Upper lobe of left lung (tissue), 6 donors: ENCODE measurements around the gene COL2A1. TPM values are rescaled to one million over a fixed set of nuclear protein-coding genes. Genes with fewer than 3 reads are reported as not detected.

Experiments
- ATAC-seq, 2 donors: fragments of 200-7000 bp; cut with Tn5 transposase; one replicate each; pipeline ENCODE4 v1.9.1; 2022; ENCODE audit warnings: mild to moderate bottlenecking in 2 of 2, moderate library complexity in 2 of 2; ENCODE audit not compliant: low FRiP score in 2 of 2
- DNase-seq, 2 donors: peaks; one replicate each; pipeline ENCODE4 v3.0.0-alpha.2; 2019 to 2020
- H3K27ac ChIP-seq, 4 donors: fragments of 200-600 bp; sonication (generic); one replicate each; pipeline ENCODE4 v1.5.1; 2016 to 2019
- H3K27me3 ChIP-seq, 4 donors: fragments of 200-600 bp; sonication (generic); one replicate each; pipeline ENCODE4 v1.5.1; 2017 to 2019
- H3K36me3 ChIP-seq, 4 donors: fragments of 200-600 bp; sonication (generic); one replicate each; pipeline ENCODE4 v1.5.1; 2016 to 2019
- H3K4me1 ChIP-seq, 4 donors: fragments of 200-600 bp; sonication (generic); one replicate each; pipeline ENCODE4 v1.5.1; 2018 to 2019
- H3K4me3 ChIP-seq, 4 donors: fragments of 200-600 bp; sonication (generic); one replicate each; pipeline ENCODE4 v1.5.1; 2017 to 2019; ENCODE audit warnings: mild to moderate bottlenecking in 2 of 4, moderate library complexity in 1 of 4
- H3K9me3 ChIP-seq, 4 donors: fragments of 200-600 bp; sonication (generic); one replicate each; pipeline ENCODE4 v1.5.1; 2018 to 2019
- CTCF ChIP-seq, 6 experiments: fragments of 450-650 bp in 4 of 6; fragments of 200-600 bp in 2 of 6; sonication (generic) in 2 of 6; IDR thresholded peaks; one replicate each; pipeline ENCODE4 v1.5.1; 2016 to 2019; ENCODE audit warnings: antibody characterized with exemption in 6 of 6
- EP300 ChIP-seq, 4 donors: sonication (generic); formaldehyde crosslinking; IDR thresholded peaks; one replicate each; pipeline ENCODE4 v1.5.1; 2017; ENCODE audit warnings: antibody characterized with exemption in 4 of 4, control low read depth in 2 of 4
- POLR2A ChIP-seq, 4 donors: fragments of 450-650 bp; IDR thresholded peaks; one replicate each; pipeline ENCODE4 v1.5.1; 2016 to 2017; ENCODE audit warnings: antibody characterized with exemption in 4 of 4, mild to moderate bottlenecking in 2 of 4
- POLR2AphosphoS5 ChIP-seq, 2 donors: sonication (generic); formaldehyde crosslinking; IDR thresholded peaks; one replicate each; pipeline ENCODE4 v1.5.1; 2017; ENCODE audit warnings: antibody characterized with exemption in 2 of 2
- WGBS, 2 donors: methylation state at CpG; one replicate each; pipeline ENCODE4 v1.1.5; 2017 to 2018; 5-methylcytosine and 5-hydroxymethylcytosine counted together
- total RNA-seq, 6 donors: library from RNA; depleted of rRNA in 4 of 6; stranded (reverse); fragments of >200 nt in 4 of 6; gene quantifications; one replicate each; pipeline versions ENCODE4 v1.1.0 to v1.2.1, GENCODE V29; 2016 to 2021
- donor health status: DM: no; HTN: no; CAD: no; lungs with moderate emphysema.
- donor health status: DM: no; HTN: yes; CAD: no; lungs with severe emphysema.

Gene COL2A1
- total RNA-seq, 6 donors from 2014 or later: 0.34 TPM; not detected in 5

- no peak overlapping the region for H3K27ac ChIP-seq
- WGBS, 2 donors: 100% methylated on average over 1 of the region's 1 CpG; no CpG with 5 or more reads in 1 of the 2 donors
- peaks cover 0 to 9% (median 0%) of the 10 kb centered on the region in 4 donors for H3K4me1 ChIP-seq
- ATAC-seq (no peak), DNase-seq (no peak)
- no peaks in the 10 kb centered on the region for H3K27me3 ChIP-seq
- no peaks in the 10 kb centered on the region for H3K36me3 ChIP-seq
- no peaks in the 10 kb centered on the region for H3K9me3 ChIP-seq
- no peak overlapping the region for H3K4me3 ChIP-seq
- no peak for TF ChIP-seq CTCF (IDR thresholded peaks at IDR 0.05)
- no peak for TF ChIP-seq EP300 (IDR thresholded peaks at IDR 0.05)
- no peak for TF ChIP-seq POLR2A (IDR thresholded peaks at IDR 0.05)
- TF ChIP-seq POLR2AphosphoS5 (IDR thresholded peaks at IDR 0.05): no peak
These were observed 29.2 kb upstream of the COL2A1 start for GRCh38 chr12:48033451-48033850.

GRCh38 chr12:48032597-48032996, 28.3 kb upstream of the COL2A1 start:
- no peaks in the 10 kb centered on the region for H3K27me3 ChIP-seq
- H3K27ac ChIP-seq: no peak overlapping the region
- WGBS, 2 donors: 89 to 100% methylated on average over 1 of the region's 1 CpG
- DNase-seq (no peak), ATAC-seq (no peak)
- no peaks in the 10 kb centered on the region for H3K9me3 ChIP-seq
- H3K4me1 ChIP-seq: peaks cover 0 to 6% (median 0%) of the 10 kb centered on the region in 4 donors
- no peaks in the 10 kb centered on the region for H3K36me3 ChIP-seq
- TF ChIP-seq CTCF (IDR thresholded peaks at IDR 0.05) (no peak), EP300 (IDR thresholded peaks at IDR 0.05) (no peak), POLR2A (IDR thresholded peaks at IDR 0.05) (no peak), POLR2AphosphoS5 (IDR thresholded peaks at IDR 0.05) (no peak)
- no peak overlapping the region for H3K4me3 ChIP-seq

- no peak for DNase-seq
- WGBS, 2 donors: 93 to 94% methylated on average over 12 of the region's 12 CpGs
- no peaks in the 10 kb centered on the region for H3K9me3 ChIP-seq
These were observed 27.1 kb upstream of the COL2A1 start for GRCh38 chr12:48031135-48031960.

GRCh38 chr12:48030173-48030650, 25.9 kb upstream of the COL2A1 start:
- TF ChIP-seq CTCF (IDR thresholded peaks at IDR 0.05): no peak
- no peak for TF ChIP-seq POLR2A (IDR thresholded peaks at IDR 0.05)
- TF ChIP-seq EP300 (IDR thresholded peaks at IDR 0.05): no peak
- TF ChIP-seq POLR2AphosphoS5 (IDR thresholded peaks at IDR 0.05): no peak
- WGBS, 2 donors: 69 to 83% methylated on average over 3 to 4 of the region's 4 CpGs
- H3K27ac ChIP-seq: no peak overlapping the region
- no peaks in the 10 kb centered on the region for H3K36me3 ChIP-seq
- no peak overlapping the region for H3K4me3 ChIP-seq
- DNase-seq (no peak), ATAC-seq (no peak)
- H3K4me1 ChIP-seq: no peaks in the 10 kb centered on the region
- no peaks in the 10 kb centered on the region for H3K9me3 ChIP-seq
- H3K27me3 ChIP-seq: no peaks in the 10 kb centered on the region

More at GRCh38 chr12:48031135-48031960, 27.1 kb upstream of the COL2A1 start:
- no peak for ATAC-seq
- Histone ChIP-seq H3K27me3 (no peaks in the 10 kb centered on the region), H3K27ac (no peak overlapping the region), H3K4me1 (no peaks in the 10 kb centered on the region), H3K36me3 (no peaks in the 10 kb centered on the region), H3K4me3 (no peak overlapping the region)
- no peak for TF ChIP-seq POLR2A (IDR thresholded peaks at IDR 0.05)
- TF ChIP-seq POLR2AphosphoS5 (IDR thresholded peaks at IDR 0.05): no peak
- TF ChIP-seq CTCF (IDR thresholded peaks at IDR 0.05): no peak
- TF ChIP-seq EP300 (IDR thresholded peaks at IDR 0.05): no peak
